GM21825 (cell line): ENCODE results near the gene CHST4.
"Not testable (repeated sequence)": the region's sequence is repeated elsewhere in the genome, so short reads cannot be mapped to it uniquely, and the experiment has no call there.

ENCODE experiments used
- ATAC-seq: cut with Tn5 transposase; IDR thresholded peaks from one replicate; pipeline ENCODE4 v1.9.1; 2021; ENCODE audit warnings: mild to moderate bottlenecking, moderate library complexity; ENCODE audit not compliant: unreplicated experiment

The CHST4 gene

GRCh38 chr16:71520550-71520949 is 5.7 kb upstream of the CHST4 start:
- no peak for ATAC-seq

- no peak for ATAC-seq
These were observed 1.4 kb upstream of the CHST4 start for GRCh38 chr16:71524566-71525553.

GRCh38 chr16:71528257-71528656 is 2.0 kb downstream of the CHST4 start:
- ATAC-seq = no peak

GRCh38 chr16:71528863-71529262 is 2.6 kb downstream of the CHST4 start:
- no peak for ATAC-seq

DNA sequence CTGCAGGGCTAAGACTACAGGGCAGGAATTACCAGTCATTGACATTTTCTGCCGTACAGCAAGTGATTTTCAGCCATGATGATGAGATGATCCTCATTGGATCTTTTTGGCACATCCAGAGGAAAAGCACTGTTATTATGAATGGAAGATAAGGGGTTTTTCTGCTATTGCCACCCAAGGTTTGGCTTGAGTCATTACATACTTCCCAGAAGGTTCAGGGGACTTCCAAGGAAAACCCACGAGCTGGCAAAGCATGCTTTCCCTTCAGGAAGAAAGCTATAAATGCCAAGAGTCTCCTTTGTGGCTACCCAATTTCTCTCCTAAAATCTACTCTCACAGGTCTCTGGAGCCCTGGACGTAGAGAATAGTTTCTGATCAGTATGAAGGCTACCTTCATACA is 6.1 kb downstream of the CHST4 start:
- ATAC-seq = no peak

DNA sequence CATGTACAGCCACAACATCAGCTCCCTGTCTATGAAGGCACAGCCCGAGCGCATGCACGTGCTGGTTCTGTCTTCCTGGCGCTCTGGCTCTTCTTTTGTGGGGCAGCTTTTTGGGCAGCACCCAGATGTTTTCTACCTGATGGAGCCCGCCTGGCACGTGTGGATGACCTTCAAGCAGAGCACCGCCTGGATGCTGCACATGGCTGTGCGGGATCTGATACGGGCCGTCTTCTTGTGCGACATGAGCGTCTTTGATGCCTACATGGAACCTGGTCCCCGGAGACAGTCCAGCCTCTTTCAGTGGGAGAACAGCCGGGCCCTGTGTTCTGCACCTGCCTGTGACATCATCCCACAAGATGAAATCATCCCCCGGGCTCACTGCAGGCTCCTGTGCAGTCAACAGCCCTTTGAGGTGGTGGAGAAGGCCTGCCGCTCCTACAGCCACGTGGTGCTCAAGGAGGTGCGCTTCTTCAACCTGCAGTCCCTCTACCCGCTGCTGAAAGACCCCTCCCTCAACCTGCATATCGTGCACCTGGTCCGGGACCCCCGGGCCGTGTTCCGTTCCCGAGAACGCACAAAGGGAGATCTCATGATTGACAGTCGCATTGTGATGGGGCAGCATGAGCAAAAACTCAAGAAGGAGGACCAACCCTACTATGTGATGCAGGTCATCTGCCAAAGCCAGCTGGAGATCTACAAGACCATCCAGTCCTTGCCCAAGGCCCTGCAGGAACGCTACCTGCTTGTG is 10.7 kb downstream of the CHST4 start:
- no peak for ATAC-seq

DNA sequence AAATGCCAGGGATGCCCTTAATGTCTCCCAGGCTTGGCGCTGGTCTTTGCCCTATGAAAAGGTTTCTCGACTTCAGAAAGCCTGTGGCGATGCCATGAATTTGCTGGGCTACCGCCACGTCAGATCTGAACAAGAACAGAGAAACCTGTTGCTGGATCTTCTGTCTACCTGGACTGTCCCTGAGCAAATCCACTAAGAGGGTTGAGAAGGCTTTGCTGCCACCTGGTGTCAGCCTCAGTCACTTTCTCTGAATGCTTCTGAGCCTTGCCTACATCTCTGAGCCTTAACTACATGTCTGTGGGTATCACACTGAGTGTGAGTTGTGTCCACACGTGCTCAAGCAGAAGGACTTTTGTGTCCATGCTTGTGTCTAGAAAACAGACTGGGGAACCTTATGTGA is 11.4 kb downstream of the CHST4 start:
- ATAC-seq = peak; percentile 72

DNA sequence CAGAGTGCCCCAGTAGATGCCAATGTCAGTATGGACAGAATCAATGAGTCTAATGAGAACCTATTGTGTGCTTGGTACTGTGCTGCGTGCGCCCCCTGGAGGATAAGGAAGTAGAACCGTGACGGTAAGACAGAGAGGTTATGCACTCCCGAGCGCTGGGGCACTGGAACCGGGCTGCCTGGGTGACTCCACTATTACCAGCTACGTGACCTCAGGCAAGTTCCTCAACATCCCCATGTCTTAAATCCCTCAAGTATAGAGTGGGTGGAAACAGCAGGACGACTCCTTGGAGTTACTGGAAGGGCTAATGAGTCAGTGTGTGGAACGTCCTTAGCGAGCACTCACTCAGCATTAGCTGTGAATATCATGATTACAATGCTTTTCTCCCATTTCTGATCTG is 16.2 kb downstream of the CHST4 start:
- ATAC-seq = no peak

DNA sequence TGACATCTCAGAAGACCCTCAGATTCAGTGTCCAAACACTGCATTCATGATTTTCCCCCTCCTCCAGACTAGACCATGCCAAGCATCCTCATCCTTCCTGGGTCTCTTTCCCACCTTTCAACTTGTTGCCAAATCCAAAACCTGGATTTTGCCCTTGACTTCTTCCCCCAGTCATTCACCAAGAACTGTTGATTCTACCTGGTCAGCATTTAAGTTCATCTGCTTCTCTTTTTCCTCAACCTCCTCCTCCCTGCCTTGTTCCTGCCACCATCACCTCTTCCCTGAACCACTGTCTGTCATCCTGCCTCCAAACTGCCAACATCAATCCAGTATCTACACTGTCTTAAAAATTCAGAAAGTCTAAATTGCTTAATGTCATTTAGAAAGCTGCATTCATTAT is 20.9 kb downstream of the CHST4 start:
- ATAC-seq = no peak

- ATAC-seq = no peak
These were observed 26.7 kb downstream of the CHST4 start for GRCh38 chr16:71552698-71553503.

- no peak for ATAC-seq
These were observed 29.1 kb downstream of the CHST4 start for GRCh38 chr16:71555230-71555891.

DNA sequence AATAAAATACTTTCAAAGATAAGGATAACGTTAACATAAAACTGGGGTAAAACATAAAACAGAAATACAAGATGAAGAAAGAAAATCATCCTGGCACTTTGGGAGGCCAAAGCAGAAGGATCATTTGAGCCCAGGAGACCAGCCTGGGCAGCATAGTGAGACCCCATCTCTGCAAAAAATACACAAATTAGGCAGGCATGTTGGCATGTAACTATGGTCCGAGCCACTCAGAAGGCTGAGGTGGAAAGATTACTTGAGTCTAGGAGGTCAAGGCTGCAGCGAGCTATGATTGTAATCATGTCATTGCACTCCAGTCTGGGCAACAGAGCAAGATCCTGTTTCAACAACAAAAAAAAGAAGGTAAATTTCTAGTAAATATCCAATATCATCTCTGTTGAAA is 31.1 kb downstream of the CHST4 start:
- no peak for ATAC-seq

DNA sequence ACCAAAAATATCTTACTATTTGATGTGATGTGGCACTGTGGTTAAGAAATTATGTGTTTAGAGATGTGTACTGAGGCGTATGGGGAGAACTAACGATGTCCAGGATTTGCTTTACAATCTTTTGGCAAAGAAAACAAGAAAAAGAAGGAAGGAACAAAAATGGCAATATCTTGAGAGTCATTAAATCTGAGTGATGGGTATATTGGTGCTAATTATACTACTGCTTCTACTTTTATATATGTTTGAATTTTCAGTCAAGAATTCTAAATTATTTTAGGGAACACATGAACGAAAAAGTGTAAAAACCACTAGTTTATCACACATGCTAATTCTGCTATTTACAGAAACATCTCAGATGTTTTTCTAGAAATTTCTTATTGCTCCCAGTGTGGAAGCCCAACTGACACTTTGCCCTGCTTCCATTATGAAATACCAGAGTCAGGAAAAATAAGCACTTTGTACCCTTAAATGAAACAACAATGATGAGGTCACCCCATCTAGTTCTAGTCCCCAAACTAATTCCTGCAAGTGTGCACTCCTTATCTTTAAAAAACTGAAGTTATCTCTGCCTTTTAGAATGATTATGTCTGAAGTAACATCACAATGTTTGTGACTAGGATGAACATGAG is 31.8 kb downstream of the CHST4 start:
- ATAC-seq = no peak

- no peak for ATAC-seq
These were observed 33.6 kb downstream of the CHST4 start for GRCh38 chr16:71559855-71560254.

GRCh38 chr16:71561886-71562285 is 35.7 kb downstream of the CHST4 start:
- ATAC-seq = not testable (repeated sequence)

DNA sequence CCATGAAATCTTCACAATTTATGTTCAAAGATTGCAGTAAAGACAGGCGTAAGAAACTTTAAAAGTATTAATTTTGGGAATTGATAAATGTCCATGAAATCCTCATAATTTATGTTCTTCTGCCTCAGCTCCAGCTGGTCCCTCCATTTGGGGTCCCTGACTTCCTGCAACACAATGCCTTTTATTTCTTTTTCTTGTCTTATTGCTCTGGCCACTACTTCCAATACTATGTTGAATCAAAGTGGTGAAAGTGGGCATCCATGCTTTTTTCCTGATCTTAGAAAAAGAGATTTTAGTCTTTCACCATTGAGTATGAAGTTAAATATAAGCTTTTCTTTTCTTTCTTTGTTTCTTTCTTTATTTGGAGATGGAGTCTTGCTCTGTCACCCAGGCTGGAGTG is 36.3 kb downstream of the CHST4 start:
- no peak for ATAC-seq

- ATAC-seq = peak; percentile 84
These were observed 38.2 kb downstream of the CHST4 start for GRCh38 chr16:71564335-71564967.

DNA sequence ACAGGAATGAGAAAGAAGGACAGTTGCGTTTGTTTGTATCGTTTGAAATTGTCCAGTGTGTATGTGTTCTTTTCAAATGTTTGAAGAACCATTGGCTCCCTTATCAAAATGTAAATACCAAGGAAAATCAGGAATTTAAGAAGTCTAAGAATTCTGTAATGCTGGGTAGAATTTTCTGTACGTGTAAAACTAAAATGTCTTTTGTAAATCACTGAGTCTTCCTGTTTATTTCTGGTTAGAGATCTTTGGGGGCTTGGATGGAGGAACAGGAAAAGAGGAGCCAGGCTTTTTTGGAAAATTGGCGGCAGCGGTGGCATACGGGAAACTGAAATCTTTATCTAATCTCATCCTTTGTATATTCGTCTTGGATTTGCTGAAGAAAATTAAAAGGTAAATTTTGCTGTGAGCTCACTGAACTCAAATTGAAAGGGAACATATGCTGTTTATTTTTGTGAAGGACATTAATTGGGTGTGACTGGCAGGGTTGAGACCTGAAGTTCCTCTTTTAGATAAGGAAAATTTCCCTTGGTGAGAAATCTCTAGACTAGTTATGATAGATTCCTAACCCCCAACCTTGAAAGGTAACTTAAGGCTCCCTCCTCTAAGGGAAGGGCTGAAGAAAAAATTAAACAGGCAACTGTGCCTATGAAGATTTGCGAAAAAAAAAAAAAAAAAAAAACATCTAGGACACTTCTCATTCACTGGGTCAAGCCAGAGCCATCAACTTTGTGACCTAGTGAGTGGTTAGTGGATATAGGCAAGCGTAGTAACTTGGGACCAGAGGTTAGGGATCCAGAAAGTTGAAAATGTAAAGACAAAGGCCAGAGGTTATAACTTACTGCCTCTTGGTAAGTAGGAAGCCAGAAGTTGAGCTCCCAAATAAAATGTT is 39.8 kb downstream of the CHST4 start:
- ATAC-seq = no peak

GRCh38 chr16:71567931-71568330 is 41.7 kb downstream of the CHST4 start:
- ATAC-seq = no peak
